Spleen (tissue), 11 donors: Measurements from ENCODE around the gene KCNG2. TPM values are rescaled to one million over a fixed set of nuclear protein-coding genes. Genes with fewer than 3 reads are reported as not detected.
A peak's percentile ranks its signal among the peaks of the same experiment; 100 is the strongest.

ENCODE experiments used
- DNase-seq: peaks from one replicate; pipeline ENCODE4 v3.0.0-alpha.2; 2020
- H3K27ac ChIP-seq, 8 donors: fragments of 200-600 bp; sonication (generic) in 7 of 8; 1 replicate in 4 of 8; 2 replicates in 4 of 8; pipeline versions ENCODE4 v1.5.0 to v1.8.0; 2016 to 2021; ENCODE audit warnings: inconsistent platforms in 4 of 8, mild to moderate bottlenecking in 4 of 8, moderate library complexity in 1 of 8
- H3K27me3 ChIP-seq, 7 donors: fragments of 200-600 bp; sonication (generic) in 6 of 7; replicated peaks in 1 of 7; 1 replicate in 4 of 7; 2 replicates in 3 of 7; pipeline versions ENCODE4 v1.5.0 to v1.8.0; 2016 to 2021; ENCODE audit warnings: inconsistent platforms in 3 of 7, mild to moderate bottlenecking in 1 of 7
- H3K36me3 ChIP-seq, 6 donors: fragments of 200-600 bp; sonication (generic) in 5 of 6; 1 replicate in 4 of 6; 2 replicates in 2 of 6; pipeline versions ENCODE4 v1.5.0 to v1.8.0; 2016 to 2021; ENCODE audit warnings: inconsistent platforms in 2 of 6
- H3K4me1 ChIP-seq, 6 donors: fragments of 200-600 bp; sonication (generic) in 5 of 6; 1 replicate in 3 of 6; 2 replicates in 3 of 6; pipeline versions ENCODE4 v1.5.0 to v1.8.0; 2016 to 2021; ENCODE audit warnings: inconsistent platforms in 3 of 6
- H3K4me3 ChIP-seq, 8 donors: fragments of 200-600 bp; sonication (generic) in 7 of 8; 1 replicate in 4 of 8; 2 replicates in 4 of 8; pipeline versions ENCODE4 v1.5.0 to v1.8.0; 2016 to 2021; ENCODE audit warnings: inconsistent platforms in 4 of 8, mild to moderate bottlenecking in 4 of 8, moderate library complexity in 2 of 8
- H3K9me3 ChIP-seq, 8 donors: fragments of 200-600 bp; sonication (generic) in 7 of 8; 1 replicate in 4 of 8; 2 replicates in 4 of 8; pipeline versions ENCODE4 v1.5.0 to v1.8.0; 2016 to 2021; ENCODE audit warnings: inconsistent platforms in 4 of 8
- POLR2A ChIP-seq, 3 donors: fragments of 450-650 bp; IDR thresholded peaks; one replicate each; pipeline ENCODE4 v1.5.1; 2017; ENCODE audit warnings: antibody characterized with exemption in 3 of 3, mild to moderate bottlenecking in 1 of 3
- POLR2AphosphoS5 ChIP-seq, 3 donors: sonication (generic); formaldehyde crosslinking; IDR thresholded peaks; one replicate each; pipeline ENCODE4 v1.5.1; 2017; ENCODE audit warnings: antibody characterized with exemption in 3 of 3
- WGBS, 5 donors: extraction: QIAGEN DNeasy Blood & Tissue Kit in 3 of 5; methylation state at CpG; one replicate each; pipeline versions ENCODE4 v1.1.5 to v1.1.7; 2013 to 2018; 5-methylcytosine and 5-hydroxymethylcytosine counted together
- intact Hi-C: fragments of 100-400 bp; cut with DNase I; formaldehyde crosslinking; loops from one replicate; pipeline ENCODE4 v1.15.0; 2023; ENCODE audit warnings: low total_unique reads
- polyA plus RNA-seq, 3 donors: library from polyadenylated mRNA; stranded (reverse); fragments of 200-250 nt; gene quantifications; one replicate each; pipeline ENCODE4 v1.2.1, GENCODE V29; 2013
- total RNA-seq, 7 donors: library from RNA; depleted of rRNA in 3 of 7; stranded (reverse); fragments of >200 nt in 3 of 7; fragmentation: NEBNext Ultra II Directional in 4 of 7; extraction: Animal tissue kit (Norgen Biotek cat#: 25700) in 4 of 7; gene quantifications; one replicate each; pipeline versions ENCODE4 v1.1.0 to v1.2.1, GENCODE V29; 2016 to 2021
- TF ChIP-seq, protein P1 (sequence below), 11 experiments: fragments of 200-600 bp in 7 of 11; fragments of 450-650 bp in 4 of 11; sonication (generic) in 4 of 11; IDR thresholded peaks in 8 of 11; conservative IDR thresholded peaks in 3 of 11; 1 replicate in 7 of 11; 2 replicates in 4 of 11; pipeline versions ENCODE4 v1.4.0 to v1.8.0; 2016 to 2021; ENCODE audit warnings: antibody characterized with exemption in 11 of 11, inconsistent platforms in 4 of 11, mild to moderate bottlenecking in 1 of 11
- donor health status: healthy with polysubstance abuse.
- donor health status: DM: no; HTN: no; CAD: no; lungs with moderate emphysema.
- donor health status: DM: no; HTN: no; CAD: no.
- donor health status: Bipolar disorder and iron deficiency.
- donor health status: healthy.
- donor health status: DM: no; HTN: no; CAD: no.
- donor health status: DM: yes; HTN: yes; CAD: no.

The KCNG2 gene
- total and polyA plus RNA-seq, 10 donors, result 0.15 to 3.2 (median 0.38) TPM; not detected in 1

- DNase-seq, result peak; percentile 65
- intact Hi-C loops, result no loop called here
- H3K27ac ChIP-seq, result no peak overlapping the region
- H3K9me3 ChIP-seq, result peaks cover 0 to 68% (median 27%) of the 10 kb centered on the region in 8 donors
- peaks cover 0 to 2% (median 0%) of the 10 kb centered on the region in 6 donors for H3K4me1 ChIP-seq
- TF ChIP-seq POLR2AphosphoS5 (IDR thresholded peaks at IDR 0.05), result no peak
- TF ChIP-seq, protein P1, sequence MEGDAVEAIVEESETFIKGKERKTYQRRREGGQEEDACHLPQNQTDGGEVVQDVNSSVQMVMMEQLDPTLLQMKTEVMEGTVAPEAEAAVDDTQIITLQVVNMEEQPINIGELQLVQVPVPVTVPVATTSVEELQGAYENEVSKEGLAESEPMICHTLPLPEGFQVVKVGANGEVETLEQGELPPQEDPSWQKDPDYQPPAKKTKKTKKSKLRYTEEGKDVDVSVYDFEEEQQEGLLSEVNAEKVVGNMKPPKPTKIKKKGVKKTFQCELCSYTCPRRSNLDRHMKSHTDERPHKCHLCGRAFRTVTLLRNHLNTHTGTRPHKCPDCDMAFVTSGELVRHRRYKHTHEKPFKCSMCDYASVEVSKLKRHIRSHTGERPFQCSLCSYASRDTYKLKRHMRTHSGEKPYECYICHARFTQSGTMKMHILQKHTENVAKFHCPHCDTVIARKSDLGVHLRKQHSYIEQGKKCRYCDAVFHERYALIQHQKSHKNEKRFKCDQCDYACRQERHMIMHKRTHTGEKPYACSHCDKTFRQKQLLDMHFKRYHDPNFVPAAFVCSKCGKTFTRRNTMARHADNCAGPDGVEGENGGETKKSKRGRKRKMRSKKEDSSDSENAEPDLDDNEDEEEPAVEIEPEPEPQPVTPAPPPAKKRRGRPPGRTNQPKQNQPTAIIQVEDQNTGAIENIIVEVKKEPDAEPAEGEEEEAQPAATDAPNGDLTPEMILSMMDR (IDR thresholded peaks at IDR 0.05 in 8 of 11, conservative IDR thresholded peaks at IDR 0.05 in 3 of 11), result no peak
- TF ChIP-seq POLR2A (IDR thresholded peaks at IDR 0.05), result no peak
- 93 to 97% (median 97%) methylated on average over 17 to 20 of the region's 20 CpGs for WGBS, 5 donors
- no peaks in the 10 kb centered on the region for H3K27me3 ChIP-seq
- H3K4me3 ChIP-seq, result no peak overlapping the region
- peaks cover 0 to 70% (median 23%) of the 10 kb centered on the region in 6 donors for H3K36me3 ChIP-seq
Observed at GRCh38 chr18:79902640-79903039, 104.9 kb downstream of the KCNG2 start.

DNA sequence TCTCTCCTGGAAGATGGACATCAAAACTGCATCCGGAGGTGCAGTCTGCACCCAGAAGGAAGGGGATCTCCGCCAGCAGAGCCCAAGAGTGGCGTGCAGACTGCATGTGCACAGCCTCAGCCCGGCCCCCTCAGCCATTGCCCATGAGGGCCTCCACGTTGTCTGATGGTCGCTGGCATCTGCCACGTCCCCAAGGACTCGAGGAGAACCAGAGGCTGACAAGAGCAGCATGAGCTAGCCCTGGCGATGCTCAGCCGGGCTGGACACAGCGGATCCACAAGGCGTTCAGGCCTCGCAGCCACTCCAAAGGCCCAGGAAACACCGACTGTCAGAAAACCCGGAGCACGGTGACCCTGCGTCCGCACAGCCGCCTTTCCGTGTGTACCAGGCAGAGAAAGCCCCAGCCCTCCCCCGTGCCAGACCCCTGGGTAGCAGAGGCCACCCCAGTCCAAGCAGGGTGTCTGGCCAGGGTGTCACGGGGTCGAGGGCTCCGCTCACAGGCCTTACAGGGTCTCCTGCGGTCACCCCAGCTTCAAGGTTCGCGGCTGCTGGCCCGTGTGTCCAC, 105.4 kb downstream of the KCNG2 start:
- no peak overlapping the region for H3K27ac ChIP-seq
- H3K36me3 ChIP-seq, result peaks cover 0 to 75% (median 23%) of the 10 kb centered on the region in 6 donors
- no peak overlapping the region for H3K4me3 ChIP-seq
- peak; percentile 60 for DNase-seq
- no peaks in the 10 kb centered on the region for H3K27me3 ChIP-seq
- no peak for TF ChIP-seq POLR2A (IDR thresholded peaks at IDR 0.05)
- peak in 1 of 3 donors; percentile 18 for TF ChIP-seq POLR2AphosphoS5 (IDR thresholded peaks at IDR 0.05)
- TF ChIP-seq, protein P1 (IDR thresholded peaks at IDR 0.05 in 8 of 11, conservative IDR thresholded peaks at IDR 0.05 in 3 of 11), result no peak
- intact Hi-C loops, result no loop called here
- peaks cover 0 to 2% (median 0%) of the 10 kb centered on the region in 6 donors for H3K4me1 ChIP-seq
- 95 to 98% (median 96%) methylated on average over 15 to 28 of the region's 28 CpGs for whole genome bisulfite sequencing, 5 donors
- peaks cover 0 to 63% (median 22%) of the 10 kb centered on the region in 8 donors for H3K9me3 ChIP-seq

DNA sequence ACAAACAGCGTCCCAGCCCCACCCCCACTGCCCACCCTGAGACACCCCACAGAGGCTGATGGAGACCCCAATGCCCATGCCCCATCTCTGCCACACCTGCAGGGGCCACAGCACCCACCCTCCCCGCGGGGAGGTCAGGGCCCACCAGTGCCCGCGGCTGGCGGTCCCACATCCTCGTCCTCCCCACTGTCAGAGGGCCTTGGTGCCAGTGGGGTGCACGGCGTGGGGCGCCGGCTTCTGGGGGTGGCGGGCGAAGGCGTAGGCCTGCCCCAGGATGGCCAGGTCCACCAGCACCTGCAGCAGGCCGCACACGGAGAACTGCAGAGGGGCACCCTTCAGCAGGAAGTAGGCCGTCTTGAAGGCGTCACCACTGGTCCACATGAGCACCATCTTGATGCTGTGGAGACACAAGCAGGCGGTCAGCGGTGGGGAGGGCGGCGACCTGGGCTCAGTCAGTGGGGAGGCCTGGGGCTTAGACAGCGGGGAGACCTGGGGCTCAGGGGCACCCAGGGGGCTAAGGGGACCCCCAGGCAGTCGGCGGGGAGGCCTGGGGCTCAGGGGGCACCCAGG, 106.1 kb downstream of the KCNG2 start:
- H3K4me3 ChIP-seq, result no peak overlapping the region
- 90 to 99% (median 94%) methylated on average over 16 to 25 of the region's 25 CpGs for WGBS, 5 donors
- no peak for TF ChIP-seq POLR2A (IDR thresholded peaks at IDR 0.05)
- TF ChIP-seq POLR2AphosphoS5 (IDR thresholded peaks at IDR 0.05), result peak in 1 of 3 donors; percentile 13
- intact Hi-C loops, result no loop called here
- peaks cover 0 to 2% (median 0%) of the 10 kb centered on the region in 6 donors for H3K4me1 ChIP-seq
- peaks cover 0 to 78% (median 23%) of the 10 kb centered on the region in 6 donors for H3K36me3 ChIP-seq
- H3K27ac ChIP-seq, result no peak overlapping the region
- H3K9me3 ChIP-seq, result peaks cover 0 to 56% (median 15%) of the 10 kb centered on the region in 8 donors
- no peaks in the 10 kb centered on the region for H3K27me3 ChIP-seq
- peak; percentile 56 for DNase-seq

- peaks cover 0 to 77% (median 23%) of the 10 kb centered on the region in 6 donors for H3K36me3 ChIP-seq
- 94 to 97% (median 96%) methylated on average over 20 to 27 of the region's 27 CpGs for WGBS, 5 donors
- TF ChIP-seq POLR2AphosphoS5 (IDR thresholded peaks at IDR 0.05) (no peak), POLR2A (IDR thresholded peaks at IDR 0.05) (no peak)
- TF ChIP-seq, protein P1 (IDR thresholded peaks at IDR 0.05 in 8 of 11, conservative IDR thresholded peaks at IDR 0.05 in 3 of 11), result no peak
- no peak overlapping the region for H3K27ac ChIP-seq
- peaks cover 0 to 2% (median 0%) of the 10 kb centered on the region in 6 donors for H3K4me1 ChIP-seq
- H3K4me3 ChIP-seq, result no peak overlapping the region
- intact Hi-C loops, result no loop called here
- H3K27me3 ChIP-seq, result no peaks in the 10 kb centered on the region
- peaks cover 0 to 49% (median 8%) of the 10 kb centered on the region in 8 donors for H3K9me3 ChIP-seq
- no peak for DNase-seq
Observed at GRCh38 chr18:79904357-79905147, 106.8 kb downstream of the KCNG2 start.
